Measurements from ENCODE around the gene VWA5B1.

Gene VWA5B1

DNA sequence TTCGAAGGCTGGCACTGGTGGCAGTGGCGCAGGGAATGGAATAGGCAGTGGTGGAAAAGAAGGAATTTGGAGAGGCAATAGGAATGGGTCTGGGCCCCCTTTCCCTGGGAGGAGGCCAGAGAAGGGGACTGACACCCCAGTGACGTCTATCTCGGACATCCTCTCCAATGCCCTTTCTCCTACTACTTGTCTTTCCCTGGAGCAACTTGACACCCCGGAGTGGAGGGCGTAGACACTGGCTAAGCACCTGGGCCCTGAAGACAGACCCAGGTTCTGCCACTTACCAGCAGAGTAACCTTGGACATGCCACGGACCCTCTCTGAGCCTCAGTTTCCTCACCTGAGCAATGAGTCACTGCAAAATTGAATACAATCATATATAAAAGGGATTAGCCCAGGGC is 108.5 kb downstream of the VWA5B1 start:
- no peak for DNase-seq

DNA sequence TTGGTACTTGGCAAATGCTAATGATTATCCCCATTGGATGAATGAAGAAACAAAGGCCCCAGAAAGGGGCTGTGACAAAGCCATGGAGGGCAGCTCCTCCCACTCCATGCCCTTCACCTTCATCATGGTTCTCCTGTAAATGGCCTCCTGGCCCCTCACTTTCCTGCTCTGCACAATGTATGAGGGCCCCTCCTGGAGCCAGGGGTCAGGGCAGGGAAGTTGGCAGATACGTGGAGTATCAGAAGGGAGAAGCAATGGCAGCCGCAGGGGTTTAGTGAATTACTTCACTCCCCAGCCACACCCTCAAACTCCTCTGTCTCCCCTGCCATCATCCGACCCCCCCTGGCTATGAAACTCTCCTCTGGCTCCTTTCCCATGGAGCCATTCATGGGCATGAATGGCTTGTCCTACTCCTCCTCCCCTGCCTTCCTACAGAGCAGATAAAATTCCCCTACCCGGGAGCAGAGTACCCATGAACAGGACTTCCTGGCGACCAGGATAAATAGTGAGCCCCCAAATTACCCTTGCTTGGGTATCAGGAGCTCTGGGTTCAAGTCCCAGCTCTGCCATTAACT is 109.0 kb downstream of the VWA5B1 start:
- no peak for DNase-seq

DNA sequence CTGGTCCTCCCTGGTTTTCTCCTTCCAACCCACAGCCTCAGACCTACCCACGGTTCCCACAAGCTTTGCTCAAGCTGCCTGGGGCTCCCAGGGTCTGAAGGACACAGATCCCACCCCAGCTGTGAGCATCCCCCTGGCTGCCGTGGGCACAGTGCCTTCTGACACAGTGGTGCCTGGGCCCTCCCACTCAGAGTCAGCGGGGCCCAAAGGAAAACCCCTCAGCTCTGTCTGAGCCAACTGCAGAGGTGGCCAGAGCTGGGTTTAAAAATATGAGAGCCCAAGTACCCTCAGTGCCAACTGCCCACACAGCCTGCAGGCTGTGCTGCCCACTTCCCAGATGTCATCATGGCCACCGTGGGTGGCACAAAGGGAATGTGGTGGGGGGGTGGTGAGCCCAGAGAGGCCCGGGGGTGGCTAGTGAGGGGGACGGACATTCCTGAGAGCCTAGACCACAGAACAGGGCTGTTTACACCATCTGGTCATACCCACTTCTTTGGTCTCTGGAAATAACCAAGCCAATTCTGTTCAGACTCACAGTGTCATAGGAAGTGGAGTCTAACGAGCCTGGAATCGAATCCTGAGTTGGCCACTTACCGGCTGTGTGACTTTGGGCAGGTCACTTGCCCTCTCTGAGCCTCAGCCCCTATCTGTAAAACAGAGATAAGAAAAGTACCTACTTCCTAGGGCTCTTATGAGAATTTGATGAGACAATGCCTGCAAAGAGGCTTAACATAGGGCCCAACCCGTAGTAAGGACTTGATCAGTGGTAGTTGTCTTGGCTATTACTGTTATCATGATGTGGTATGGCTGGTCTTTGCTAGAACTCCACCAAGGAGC is 109.9 kb downstream of the VWA5B1 start:
- no peak for DNase-seq

DNA sequence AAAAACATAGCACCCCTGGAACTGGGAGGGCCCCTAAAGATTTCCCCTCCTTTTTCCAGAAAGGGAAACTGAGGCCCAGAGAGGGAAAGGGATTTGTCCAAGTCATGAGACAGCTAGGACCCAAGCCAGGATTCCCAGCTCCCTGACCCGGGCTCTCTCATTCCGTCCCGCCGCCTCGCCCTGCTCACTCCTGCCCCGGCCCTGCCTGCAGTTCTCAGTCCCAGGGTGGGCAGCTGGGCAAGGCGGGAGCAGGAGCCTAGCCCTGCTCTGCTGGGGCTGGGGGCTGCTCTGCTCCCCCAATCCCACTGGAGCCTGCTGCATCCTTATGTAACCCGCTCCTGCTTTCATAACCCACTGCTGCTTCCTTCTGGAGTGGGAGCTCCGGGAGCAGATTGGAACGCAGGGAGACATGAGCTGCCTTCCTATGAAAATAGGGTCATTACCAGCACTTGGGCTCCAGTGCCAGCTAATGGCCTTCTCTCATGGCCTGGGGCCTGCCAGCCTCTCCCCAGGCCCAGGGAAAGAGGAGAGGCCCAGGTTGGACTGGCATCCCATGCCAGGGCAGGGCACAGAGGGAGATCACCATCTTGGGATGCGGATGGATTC is 110.8 kb downstream of the VWA5B1 start:
- no peak for DNase-seq

DNA sequence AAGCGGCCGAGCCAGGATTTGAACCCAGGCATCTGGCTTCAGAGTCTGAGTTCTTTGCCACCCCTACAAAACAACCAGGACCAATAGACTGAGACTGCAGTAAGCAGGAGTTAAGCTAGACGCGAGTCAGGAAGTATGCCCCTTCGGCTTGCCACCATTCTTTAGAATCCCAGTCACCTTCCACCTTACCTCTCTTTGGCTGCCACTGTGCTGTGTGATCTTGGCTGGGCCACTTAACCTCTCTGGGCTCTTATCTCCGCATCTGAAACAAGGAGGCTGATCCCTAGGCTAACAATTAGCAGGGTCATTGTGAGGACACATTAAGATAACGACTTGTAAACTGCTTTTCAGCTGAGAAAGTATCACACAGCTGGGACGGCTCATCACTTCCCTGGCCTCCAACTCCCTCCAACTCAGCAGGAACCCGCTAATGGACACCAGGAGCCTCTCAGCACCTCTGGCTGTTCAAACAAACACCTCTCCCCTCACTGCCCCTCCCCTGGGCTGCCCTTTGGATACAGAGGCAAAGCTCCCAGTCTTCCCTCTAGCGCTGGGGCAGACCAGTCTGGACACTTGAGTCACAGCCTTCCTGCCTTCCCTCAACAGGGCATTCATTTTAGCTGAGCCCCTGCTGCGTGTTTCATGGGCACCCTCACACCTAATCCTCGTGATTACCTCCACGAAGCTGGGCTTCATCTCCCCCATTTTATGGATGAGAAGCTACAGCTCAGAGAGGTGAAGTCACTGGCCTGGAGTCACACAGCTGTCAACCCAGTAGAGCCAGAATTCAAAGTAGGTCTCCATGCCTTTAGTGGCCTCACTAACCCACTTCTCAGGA is 112.1 kb downstream of the VWA5B1 start:
- no peak for DNase-seq

DNA sequence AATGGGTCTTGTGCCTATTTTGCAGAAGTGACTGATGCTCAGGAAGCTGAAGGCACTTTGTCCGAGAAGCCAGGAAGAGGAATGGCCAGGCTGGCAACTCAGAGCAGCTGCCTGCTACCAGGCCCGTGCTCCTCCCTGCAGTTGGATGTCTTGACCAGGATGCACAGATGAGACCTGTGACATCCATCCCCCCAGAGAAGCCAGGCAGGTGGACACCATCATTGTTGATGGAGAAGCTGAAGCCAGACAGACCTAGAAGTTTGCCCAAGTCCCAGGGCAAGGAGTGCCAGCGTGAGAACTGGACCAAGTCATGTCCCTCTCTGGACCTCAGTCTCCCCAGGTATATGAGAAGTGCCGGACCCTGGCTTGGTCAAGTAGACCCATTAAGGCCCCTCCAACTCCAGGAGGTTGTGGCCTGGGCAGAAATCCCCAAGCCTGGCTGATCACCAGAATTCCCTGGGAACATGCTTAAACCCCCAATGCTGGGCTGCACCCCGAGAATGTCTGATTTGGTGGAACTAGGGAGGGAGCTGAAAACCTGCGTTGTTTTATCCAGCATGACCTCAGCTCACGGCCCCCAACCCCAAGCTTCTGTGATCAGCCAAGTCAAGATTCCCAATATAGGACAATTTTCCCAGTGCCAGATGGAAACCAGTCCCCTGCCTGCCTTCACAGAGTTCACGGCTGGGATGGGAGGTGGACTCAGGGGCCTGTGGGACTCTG is 112.9 kb downstream of the VWA5B1 start:
- no peak for DNase-seq

DNA sequence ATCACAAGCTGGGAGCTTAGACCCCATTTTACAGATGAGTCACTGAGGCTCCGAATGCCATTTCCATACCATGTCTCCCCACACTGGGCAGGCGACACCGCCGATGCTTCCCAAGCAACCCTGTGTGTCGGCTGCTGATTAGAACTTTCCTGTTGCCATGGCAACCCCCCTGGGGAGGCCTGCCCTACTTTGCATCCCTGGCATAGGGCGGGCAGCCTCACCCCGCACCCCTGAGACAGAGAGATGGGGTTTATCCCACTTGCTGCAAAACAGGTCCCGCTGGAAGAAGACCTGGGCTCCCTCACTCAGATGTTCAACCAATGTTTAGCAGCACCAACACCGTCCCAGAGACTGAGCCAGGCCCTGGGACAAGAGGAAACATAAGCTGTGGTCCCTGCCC is 113.8 kb downstream of the VWA5B1 start:
- DNase-seq = no peak
